Panc1 (cell line): ENCODE measurements around the gene POU2AF2.

Source experiments
- CTCF ChIP-seq: fragments of 450-650 bp; IDR thresholded peaks from 2 replicates; pipeline ENCODE4 v1.5.1; 2017; ENCODE audit warnings: mild to moderate bottlenecking
- POLR2AphosphoS5 ChIP-seq: IDR thresholded peaks from 2 replicates; pipeline ENCODE4 v1.6.1; 2012; ENCODE audit warnings: mild to moderate bottlenecking, low read depth, low read length, moderate library complexity

DNA sequence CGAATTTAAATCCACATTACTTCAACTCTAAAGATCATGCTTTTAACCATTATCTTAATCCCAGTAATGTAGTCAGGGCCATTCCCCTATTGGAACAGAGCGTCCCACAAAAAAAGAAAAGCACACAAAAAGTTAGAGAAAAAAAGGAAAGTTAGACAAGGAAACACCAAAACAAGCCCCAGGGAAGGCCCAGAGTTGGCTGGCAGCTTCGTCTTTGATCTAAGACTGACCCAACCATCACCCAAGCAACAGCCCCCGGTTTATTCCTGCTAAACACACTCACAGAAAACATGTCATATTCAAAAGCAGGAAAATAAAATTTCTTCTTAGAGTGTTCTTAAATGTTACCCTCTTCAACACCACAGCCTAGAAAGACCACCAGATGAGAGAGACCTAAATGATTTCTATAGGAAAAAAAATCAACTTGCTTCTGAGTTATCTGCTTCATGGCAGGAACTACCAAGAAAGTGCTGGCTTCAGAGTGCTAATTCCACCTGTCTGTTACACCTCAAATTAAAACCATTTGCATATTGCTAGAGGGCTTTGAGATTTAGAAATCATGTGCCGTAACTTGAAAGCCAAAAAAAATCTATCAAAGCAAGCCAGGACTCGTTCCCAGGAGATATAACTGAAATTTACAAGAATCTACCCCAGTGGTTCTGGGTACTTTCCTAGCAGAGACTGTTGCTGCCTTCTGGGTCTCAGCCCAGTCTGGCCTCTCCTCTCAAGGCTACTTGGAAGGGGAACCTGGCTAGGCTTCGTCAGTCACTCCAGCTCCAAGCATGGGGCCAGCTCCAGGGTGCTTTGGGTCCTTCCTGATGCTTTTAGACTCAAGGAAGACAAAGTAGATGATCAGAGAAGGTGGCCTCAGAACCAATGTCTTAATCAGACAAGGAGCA, 84.0 kb downstream of the POU2AF2 start:
- no peak for TF ChIP-seq CTCF
- TF ChIP-seq POLR2AphosphoS5 = no peak
